Stimulated activated CD8-positive, alpha-beta memory T cell treated with anti-CD3 and anti-CD28 coated beads, Interleukin-15, amount 100 ng/mL, for 24 hours (primary cell): ENCODE results near the gene HCLS1.
"Not testable (repeated sequence)": the region's sequence is repeated elsewhere in the genome, so short reads cannot be mapped to it uniquely, and the experiment has no call there.

Experiments used
- DNase-seq: peaks from one replicate; pipeline ENCODE4 v3.0.0-alpha.2; 2020; ENCODE audit warnings: low read depth

Gene HCLS1, protein sequence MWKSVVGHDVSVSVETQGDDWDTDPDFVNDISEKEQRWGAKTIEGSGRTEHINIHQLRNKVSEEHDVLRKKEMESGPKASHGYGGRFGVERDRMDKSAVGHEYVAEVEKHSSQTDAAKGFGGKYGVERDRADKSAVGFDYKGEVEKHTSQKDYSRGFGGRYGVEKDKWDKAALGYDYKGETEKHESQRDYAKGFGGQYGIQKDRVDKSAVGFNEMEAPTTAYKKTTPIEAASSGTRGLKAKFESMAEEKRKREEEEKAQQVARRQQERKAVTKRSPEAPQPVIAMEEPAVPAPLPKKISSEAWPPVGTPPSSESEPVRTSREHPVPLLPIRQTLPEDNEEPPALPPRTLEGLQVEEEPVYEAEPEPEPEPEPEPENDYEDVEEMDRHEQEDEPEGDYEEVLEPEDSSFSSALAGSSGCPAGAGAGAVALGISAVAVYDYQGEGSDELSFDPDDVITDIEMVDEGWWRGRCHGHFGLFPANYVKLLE

GRCh38 chr3:121660356-121661171 lies at the start of gene HCLS1:
TSS of gene HCLS1 (minus strand) at chr3:121660903. CDS start at chr3:121658347, 2,556 bp downstream.
- DNase-seq: peak; percentile 33

DNA sequence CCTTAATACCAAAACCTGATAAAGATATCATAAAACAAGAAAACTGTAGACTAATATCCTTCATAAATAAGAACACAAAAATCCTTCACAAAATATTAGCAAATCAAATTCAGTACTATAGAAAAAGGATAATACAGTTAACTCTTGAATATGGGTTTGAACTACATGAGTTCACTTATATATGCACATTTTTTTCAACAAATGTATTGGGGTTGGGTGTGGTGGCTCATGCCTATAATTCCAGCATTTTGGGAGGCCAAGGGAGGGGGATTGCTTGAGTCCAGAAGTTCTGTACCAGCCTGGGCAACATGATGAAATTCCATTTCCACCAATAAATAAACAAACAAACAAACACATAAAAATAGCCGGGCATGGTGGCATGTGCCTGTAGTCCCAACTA lies 49.6 kb upstream of the HCLS1 start:
- no peak for DNase-seq

- no peak for DNase-seq
These were observed 47.0 kb upstream of the HCLS1 start for GRCh38 chr3:121707531-121708273.

GRCh38 chr3:121705541-121705940 lies 44.8 kb upstream of the HCLS1 start:
- no peak for DNase-seq

- no peak for DNase-seq
These were observed 43.3 kb upstream of the HCLS1 start for GRCh38 chr3:121703973-121704372.

DNA sequence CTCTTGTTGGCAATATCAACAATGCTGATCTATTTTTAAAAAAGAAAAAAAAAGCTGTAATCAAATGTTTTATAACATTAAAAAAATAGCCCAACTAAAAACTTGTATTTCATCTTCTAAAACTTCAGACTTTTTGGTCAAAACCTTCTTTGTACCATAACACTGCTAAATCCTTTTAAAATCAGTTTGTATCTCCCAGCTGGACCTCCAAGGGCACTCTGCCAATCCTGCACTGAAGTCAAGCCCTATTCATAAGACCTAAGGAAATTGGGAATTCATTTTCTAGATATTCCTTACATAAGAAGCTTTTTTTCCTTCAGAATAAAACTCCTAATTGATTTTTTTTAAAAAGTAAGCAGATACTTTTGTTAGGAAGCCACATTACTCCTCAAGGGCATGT lies 38.2 kb upstream of the HCLS1 start:
- no peak for DNase-seq

GRCh38 chr3:121698476-121698875 lies 37.8 kb upstream of the HCLS1 start:
- no peak for DNase-seq

GRCh38 chr3:121696186-121696585 lies 35.5 kb upstream of the HCLS1 start:
- no peak for DNase-seq

- DNase-seq: no peak
These were observed 31.5 kb upstream of the HCLS1 start for GRCh38 chr3:121692010-121692699.

GRCh38 chr3:121690777-121691405 lies 30.2 kb upstream of the HCLS1 start:
- DNase-seq: no peak

- DNase-seq: not testable (repeated sequence)
These were observed 28.0 kb upstream of the HCLS1 start for GRCh38 chr3:121688747-121689146.

- no peak for DNase-seq
These were observed 21.1 kb upstream of the HCLS1 start for GRCh38 chr3:121681792-121682191.

DNA sequence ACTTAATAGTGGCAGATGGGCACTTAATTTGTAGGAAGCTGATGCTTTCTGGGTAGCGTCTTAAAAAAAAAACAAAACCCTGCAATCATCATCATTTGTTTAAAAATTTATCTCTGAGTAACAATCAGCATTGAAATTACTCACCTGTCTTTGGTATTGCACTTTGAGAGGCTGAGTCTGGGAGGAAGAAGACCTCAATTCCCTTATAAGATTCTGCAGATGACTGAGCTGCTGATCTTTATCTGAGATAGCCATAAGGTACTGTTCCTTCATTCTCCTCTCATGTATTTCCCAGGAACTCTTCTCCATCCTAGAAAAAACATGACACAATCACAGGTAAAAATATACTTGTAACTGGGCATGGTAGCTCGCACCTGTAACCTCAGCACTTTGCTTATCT lies 16.4 kb upstream of the HCLS1 start:
- DNase-seq: no peak

DNA sequence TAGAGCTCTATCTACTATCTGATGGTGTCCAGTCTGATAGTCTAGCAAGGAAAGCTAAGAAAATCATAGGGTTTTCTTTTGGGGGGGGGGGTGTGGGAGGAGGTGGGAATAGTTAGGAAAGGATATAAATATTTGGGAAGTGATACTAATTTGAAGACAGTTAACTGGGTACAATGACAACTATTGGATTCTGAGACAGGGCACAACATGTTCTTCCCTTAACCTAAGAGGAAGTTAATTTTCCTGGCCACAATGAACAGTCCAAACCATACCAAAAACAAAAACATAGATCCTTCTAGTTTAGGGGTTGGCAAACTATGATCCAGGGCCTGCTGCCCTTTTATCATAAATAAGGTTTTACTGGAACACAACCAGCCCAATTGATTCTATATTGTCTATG lies 10.0 kb upstream of the HCLS1 start:
- DNase-seq: no peak

DNA sequence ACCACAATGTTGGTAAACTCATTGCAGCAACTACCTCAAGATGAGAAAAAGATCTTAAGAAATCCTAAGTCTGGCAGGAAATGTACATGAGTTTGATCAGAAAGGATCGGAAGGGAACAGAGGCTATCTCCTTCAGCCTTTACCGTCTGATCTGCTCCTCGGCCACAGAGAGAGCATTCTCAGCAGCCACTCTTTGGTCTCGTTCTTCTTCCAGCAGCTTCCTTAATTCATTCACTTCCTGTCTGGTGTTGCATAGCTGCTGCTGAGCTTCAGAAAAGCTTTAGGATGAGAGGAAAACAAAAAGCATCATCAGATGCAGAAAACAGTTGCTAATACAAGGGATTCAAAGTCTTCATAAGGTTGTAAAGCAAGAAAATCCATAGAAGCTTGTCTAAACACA lies 6.6 kb upstream of the HCLS1 start:
- no peak for DNase-seq

GRCh38 chr3:121665488-121665887 lies 4.8 kb upstream of the HCLS1 start:
- DNase-seq: no peak

- DNase-seq: no peak
These were observed 2.6 kb upstream of the HCLS1 start for GRCh38 chr3:121663171-121663847.

DNA sequence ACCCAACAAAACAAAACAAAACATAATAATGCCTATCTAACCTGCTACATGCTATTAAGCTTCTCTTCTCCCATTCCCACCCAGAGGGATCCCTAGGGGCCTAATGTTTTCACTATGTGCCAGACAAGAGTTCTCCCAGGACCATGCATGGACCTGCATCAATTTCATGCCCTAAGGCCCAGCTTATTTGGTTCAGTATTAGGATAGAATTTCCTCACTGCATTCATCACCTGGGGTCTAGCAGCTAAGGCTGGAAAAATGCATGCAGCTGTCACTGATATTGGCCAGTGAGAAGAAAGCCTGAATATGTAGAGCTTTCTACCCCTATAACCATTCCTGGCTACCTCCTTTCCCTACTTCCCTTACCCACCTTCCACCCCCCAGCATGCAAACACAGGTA lies 2.0 kb upstream of the HCLS1 start:
- DNase-seq: no peak

DNA sequence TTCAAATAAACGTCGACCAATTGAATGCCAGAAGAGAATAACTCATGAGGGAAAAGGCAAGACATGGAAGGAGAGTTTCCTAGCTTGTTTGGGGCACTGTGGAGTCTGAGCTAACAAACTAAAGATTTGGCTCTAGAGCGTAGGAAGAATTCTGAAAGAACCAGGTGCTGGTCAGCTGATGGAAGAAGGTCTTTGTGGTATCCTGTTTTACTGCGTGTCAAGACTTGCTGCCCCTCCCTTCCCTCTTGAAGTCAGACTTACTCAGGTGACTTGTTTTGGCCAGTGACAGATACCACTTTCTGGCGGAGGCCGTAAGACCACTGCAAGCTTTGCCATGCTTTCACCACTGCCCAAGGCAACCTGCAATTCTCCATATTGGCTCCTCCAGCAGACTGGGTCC lies 673 bp upstream of the HCLS1 start:
- no peak for DNase-seq

DNA sequence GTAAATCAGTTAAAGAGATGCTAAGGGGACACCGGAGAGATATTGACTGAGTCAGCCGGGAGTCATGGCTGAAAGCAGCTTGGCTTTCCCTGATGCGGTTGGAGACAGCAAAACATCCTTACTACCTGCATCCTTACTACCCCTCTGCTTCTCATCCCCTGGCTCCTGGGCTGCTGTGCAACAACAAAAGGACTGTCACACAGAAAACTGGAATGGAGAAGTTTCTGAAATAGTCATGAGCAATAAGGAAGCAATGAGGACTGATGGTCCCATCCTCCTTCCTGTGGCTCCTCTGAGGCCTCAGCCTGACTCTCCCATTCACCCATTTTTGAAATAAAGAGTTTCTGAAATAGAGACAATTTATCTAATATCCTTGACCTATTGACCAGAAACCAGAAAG lies 1.1 kb downstream of the HCLS1 start:
- DNase-seq: no peak
